Right lobe of liver (tissue), 4 donors: Measurements from ENCODE around the gene CCDC141.

ENCODE experiments used
- POLR2A ChIP-seq: fragments of 450-650 bp; IDR thresholded peaks from one replicate; pipeline ENCODE4 v1.6.1; 2017; ENCODE audit warnings: antibody characterized with exemption, mild to moderate bottlenecking
- TF ChIP-seq, protein P1 (sequence below), 4 donors: fragments of 200-600 bp in 3 of 4; fragments of 450-650 bp in 1 of 4; IDR thresholded peaks; one replicate each; pipeline versions ENCODE4 v1.5.1 to v1.8.0; 2016 to 2022; ENCODE audit warnings: antibody characterized with exemption in 4 of 4, mild to moderate bottlenecking in 2 of 4
- donor health status: DM: no; HTN: no; CAD: no.
- donor health status: DM: no; HTN: no; CAD: no.
- donor health status: DM: no; HTN: yes; CAD: no.

DNA sequence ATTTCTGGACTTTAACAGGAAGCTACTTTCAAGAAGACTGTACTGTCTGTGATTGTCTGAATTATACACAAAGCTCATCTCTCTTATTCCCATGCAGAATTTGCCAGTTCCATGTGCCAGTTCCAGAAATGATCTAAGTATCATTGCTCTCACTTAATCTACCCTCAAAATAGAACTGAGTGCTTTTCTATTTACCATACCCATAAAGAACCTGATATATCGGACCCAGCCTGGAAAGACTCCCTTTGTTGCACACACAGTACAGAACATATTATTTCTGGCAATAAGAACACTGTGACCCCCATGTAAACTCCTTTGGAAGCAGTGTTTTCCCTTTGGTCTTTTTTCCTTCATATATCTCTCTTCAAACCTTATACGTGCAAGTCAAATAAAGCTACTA is 140.4 kb downstream of the CCDC141 start:
- TF ChIP-seq, protein P1, sequence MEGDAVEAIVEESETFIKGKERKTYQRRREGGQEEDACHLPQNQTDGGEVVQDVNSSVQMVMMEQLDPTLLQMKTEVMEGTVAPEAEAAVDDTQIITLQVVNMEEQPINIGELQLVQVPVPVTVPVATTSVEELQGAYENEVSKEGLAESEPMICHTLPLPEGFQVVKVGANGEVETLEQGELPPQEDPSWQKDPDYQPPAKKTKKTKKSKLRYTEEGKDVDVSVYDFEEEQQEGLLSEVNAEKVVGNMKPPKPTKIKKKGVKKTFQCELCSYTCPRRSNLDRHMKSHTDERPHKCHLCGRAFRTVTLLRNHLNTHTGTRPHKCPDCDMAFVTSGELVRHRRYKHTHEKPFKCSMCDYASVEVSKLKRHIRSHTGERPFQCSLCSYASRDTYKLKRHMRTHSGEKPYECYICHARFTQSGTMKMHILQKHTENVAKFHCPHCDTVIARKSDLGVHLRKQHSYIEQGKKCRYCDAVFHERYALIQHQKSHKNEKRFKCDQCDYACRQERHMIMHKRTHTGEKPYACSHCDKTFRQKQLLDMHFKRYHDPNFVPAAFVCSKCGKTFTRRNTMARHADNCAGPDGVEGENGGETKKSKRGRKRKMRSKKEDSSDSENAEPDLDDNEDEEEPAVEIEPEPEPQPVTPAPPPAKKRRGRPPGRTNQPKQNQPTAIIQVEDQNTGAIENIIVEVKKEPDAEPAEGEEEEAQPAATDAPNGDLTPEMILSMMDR (IDR thresholded peaks at IDR 0.05): no peak
- TF ChIP-seq POLR2A: no peak
